ENCODE data around the gene C2orf42.
"Not testable (repeated sequence)": the region's sequence is repeated elsewhere in the genome, so short reads cannot be mapped to it uniquely, and the experiment has no call there.

The C2orf42 gene

GRCh38 chr2:70141902-70142589 is 48.8 kb downstream of the C2orf42 start:
- peak overlapping the region; percentile 60 for H3K4me3 ChIP-seq (ENCODE audit: low read depth, low read length)
- ChIA-PET CTCF (interaction anchor here (1.0 to 4.2 kb wide), 15 partner anchors 10 to 424 kb away, joined by 3 to 42 read pairs (median 6); partner anchors contain the start of genes MXD1 and PCBP1), POLR2A (interaction anchor here (0.7 to 4.1 kb wide), 4 partner anchors 9 to 228 kb away, joined by 5 to 23 read pairs (median 6); partner anchors contain the start of gene MXD1)
- no peak for DNase-seq (ENCODE audit: low read depth, low spot score)
- TF ChIP-seq CTCF (IDR thresholded peaks at IDR 0.05; ENCODE audit: insufficient read depth, low read length, missing control alignments) = no peak

- POLR2A ChIA-PET = interaction anchor here (1.3 kb wide), 1 partner anchor 17 kb away, joined by 5 read pairs; no protein-coding TSS in a partner anchor
- CTCF ChIA-PET = interaction anchor here (0.8 to 2.3 kb wide), 4 partner anchors 14 to 56 kb away, joined by 3 to 13 read pairs (median 4); no protein-coding TSS in a partner anchor
- peak overlapping the region; percentile 60 for H3K4me3 ChIP-seq (ENCODE audit: low read depth, low read length)
- no peak for DNase-seq (ENCODE audit: low read depth, low spot score)
- peak; percentile 21 for TF ChIP-seq CTCF (IDR thresholded peaks at IDR 0.05; ENCODE audit: insufficient read depth, low read length, missing control alignments)
Measured at GRCh38 chr2:70141212-70141901, 49.5 kb downstream of the C2orf42 start.

- H3K4me3 ChIP-seq (ENCODE audit: low read depth, low read length) = no peak overlapping the region
- ChIA-PET CTCF (interaction anchor here (0.8 to 1.2 kb wide), 2 partner anchors 13 to 52 kb away, joined by 4 to 5 read pairs; no protein-coding TSS in a partner anchor), POLR2A (no interaction called here)
- no peak for TF ChIP-seq CTCF (IDR thresholded peaks at IDR 0.05; ENCODE audit: insufficient read depth, low read length, missing control alignments)
- DNase-seq (ENCODE audit: low read depth, low spot score) = no peak
Measured at GRCh38 chr2:70140791-70141211, 50.0 kb downstream of the C2orf42 start.

GRCh38 chr2:70134323-70134983 is 56.4 kb downstream of the C2orf42 start:
- POLR2A ChIA-PET; H3K4me3 ChIP-seq (ENCODE audit: low read depth, low read length); DNase-seq (ENCODE audit: low read depth, low spot score): not testable (repeated sequence)
- CTCF ChIA-PET = interaction anchor here (1.2 to 2.0 kb wide), 3 partner anchors 10 to 222 kb away, joined by 3 to 10 read pairs (median 3); no protein-coding TSS in a partner anchor

- no peak for TF ChIP-seq CTCF (IDR thresholded peaks at IDR 0.05; ENCODE audit: insufficient read depth, low read length, missing control alignments)
- DNase-seq (ENCODE audit: low read depth, low spot score) = no peak
Measured at GRCh38 chr2:70133491-70134322, 57.1 kb downstream of the C2orf42 start.

GRCh38 chr2:70133127-70133452 is 57.7 kb downstream of the C2orf42 start:
- no peak for TF ChIP-seq CTCF (IDR thresholded peaks at IDR 0.05; ENCODE audit: insufficient read depth, low read length, missing control alignments)
- no peak for DNase-seq (ENCODE audit: low read depth, low spot score)
- POLR2A ChIA-PET = interaction anchor here (0.7 to 1.9 kb wide), 5 partner anchors 9 to 219 kb away, joined by 3 to 5 read pairs (median 5); partner anchors contain the start of gene MXD1
- CTCF ChIA-PET = interaction anchor here (1.0 to 2.0 kb wide), 6 partner anchors 9 to 221 kb away, joined by 3 to 10 read pairs (median 4); partner anchors contain the start of gene C2orf42
- H3K4me3 ChIP-seq (ENCODE audit: low read depth, low read length) = peak overlapping the region; percentile 43; the same call in 1 of the 2 replicates

More at GRCh38 chr2:70133491-70134322, 57.1 kb downstream of the C2orf42 start:
- no peak overlapping the region for H3K4me3 ChIP-seq (ENCODE audit: low read depth, low read length)
- ChIA-PET CTCF (interaction anchor here (1.0 to 2.0 kb wide), 7 partner anchors 9 to 221 kb away, joined by 3 to 10 read pairs (median 3); partner anchors contain the start of gene C2orf42), POLR2A (interaction anchor here (1.2 to 1.9 kb wide), 2 partner anchors 9 to 46 kb away, joined by 4 to 5 read pairs; no protein-coding TSS in a partner anchor)

All from AG04449 (cell line).